Suppressor macrophage treated with lipopolysaccharide for 4 hours (primary cell): ENCODE data around the gene SOCS3.

Source experiments
- DNase-seq: peaks from one replicate; pipeline ENCODE4 v3.0.0-alpha.2; 2020

Gene SOCS3

DNA sequence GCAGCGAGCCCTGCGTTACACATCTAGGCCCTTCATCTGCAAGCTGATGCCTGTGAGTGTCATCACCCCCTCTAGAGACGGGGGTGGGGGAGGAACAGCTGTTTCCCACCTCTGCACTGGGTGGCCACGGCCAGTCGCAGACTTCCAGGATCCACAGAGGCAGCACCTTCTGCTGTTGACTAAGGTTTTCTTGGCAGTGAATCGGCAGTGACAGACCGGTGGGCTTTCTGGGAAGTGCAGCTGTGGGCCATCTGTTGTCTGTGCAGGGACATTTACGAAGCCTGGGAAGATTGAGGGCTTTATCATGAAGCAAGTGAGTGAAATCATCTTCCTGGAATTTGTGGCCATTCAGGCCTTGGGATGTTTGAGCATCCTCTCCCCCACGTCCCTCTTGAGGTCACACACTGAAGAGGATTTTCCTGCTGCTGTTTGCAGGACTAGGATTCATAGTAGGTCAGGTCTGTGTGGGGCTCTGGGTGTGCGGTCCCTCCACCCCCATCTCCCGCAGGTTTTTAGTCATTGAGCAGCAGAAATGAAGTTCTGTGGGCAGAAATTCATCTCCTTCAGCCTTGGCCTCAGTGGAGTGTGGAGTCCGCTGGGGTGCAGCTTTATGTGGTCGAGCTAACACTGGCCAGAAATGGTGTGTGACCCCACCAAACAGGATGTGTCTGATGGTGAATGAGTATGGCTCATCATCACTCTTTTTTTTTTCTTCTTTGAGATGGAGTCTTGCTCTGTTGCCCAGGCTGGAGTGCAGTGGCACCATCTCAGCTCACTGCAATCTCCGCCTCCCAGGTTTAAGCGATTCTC, 30.6 kb upstream of the SOCS3 start:
- DNase-seq, result peak; percentile 80

DNA sequence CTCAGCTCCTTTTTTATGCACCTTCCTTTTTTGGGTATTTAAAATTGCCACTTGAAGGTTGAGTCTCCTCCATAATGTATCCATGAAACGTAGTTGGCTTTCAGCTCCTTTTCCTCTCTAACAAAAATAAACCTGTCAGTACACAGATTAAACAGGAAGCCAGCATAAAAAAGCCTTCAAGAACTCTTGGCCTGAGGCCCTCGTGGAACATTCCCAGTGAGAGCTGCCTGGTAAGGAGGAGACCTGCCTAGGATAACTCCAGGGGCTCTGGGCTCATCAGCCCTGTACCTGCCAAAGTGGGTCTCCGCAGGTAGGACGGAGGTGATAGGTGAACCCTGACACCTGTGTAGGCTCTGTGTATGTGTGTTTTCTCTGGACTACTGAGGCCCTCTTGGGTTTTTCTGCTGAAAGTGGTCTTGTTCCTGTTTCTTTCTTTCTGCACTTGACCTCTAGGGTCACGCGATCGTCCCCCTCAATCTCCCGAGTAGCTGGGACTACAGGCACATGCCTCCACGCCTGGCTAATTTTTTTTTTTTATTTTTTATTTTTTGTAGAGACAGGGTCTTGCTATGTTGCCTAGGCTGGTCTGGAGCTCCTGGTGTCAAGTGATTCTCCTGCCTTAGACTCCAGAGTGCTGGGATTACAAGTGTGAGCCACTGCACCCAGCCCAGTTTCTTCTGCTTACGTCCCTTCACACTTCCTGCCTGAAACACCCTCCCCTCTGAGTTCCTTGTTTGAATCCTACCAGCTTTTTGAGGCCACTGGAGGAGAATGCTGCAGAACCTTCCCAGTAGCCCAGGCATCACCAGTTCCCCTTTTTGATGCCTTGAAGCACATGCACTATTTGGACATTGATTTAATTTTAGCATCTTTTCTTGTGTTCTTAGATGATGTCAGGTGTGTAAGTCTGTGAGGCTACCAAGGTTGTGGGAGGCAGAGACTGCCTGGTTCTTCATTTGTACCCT, 28.4 kb upstream of the SOCS3 start:
- DNase-seq, result peak; percentile 95

GRCh38 chr17:78384479-78385175, 24.8 kb upstream of the SOCS3 start:
- no peak for DNase-seq

DNA sequence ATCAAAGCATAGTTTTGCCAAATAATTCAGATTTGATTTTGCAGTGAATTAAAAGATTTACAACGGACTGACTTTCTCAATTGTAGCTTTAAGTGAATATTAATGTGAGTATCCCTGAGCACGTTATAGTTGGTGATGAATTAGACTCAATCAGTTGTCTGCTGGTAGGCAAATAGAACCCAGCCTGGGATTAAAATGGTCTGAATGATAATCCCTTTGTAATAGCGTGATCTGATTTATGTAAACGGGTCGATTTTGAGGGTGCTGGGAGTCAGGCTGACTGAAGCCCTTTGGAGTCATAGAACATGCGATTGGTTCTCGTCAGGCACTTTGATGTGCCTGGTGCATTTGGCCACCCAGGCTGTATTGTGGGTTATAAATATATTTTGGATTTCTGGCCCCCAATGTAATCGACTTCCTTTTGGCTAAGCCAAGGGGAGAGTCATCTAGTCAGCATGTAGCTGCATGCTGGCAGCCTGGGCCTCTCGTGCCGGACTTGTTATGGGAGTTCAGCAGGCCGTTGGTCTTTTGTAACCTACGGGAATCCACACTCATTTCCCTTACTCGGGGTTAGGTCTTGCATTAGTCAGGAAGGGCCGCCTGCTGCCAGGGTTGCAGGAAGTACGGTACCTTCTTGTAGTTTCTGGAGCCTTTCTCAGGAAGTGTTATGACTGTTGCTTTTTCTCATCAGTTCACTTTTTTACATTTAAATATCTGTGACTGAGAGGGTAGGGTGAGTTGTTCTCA, 24.0 kb upstream of the SOCS3 start:
- DNase-seq, result peak; percentile 98

- peak; percentile 85 for DNase-seq
These were observed 21.8 kb upstream of the SOCS3 start for GRCh38 chr17:78381601-78382232.

- no peak for DNase-seq
These were observed 20.5 kb upstream of the SOCS3 start for GRCh38 chr17:78380370-78380769.

- DNase-seq, result peak; percentile 84
These were observed 19.2 kb upstream of the SOCS3 start for GRCh38 chr17:78379131-78379491.

DNA sequence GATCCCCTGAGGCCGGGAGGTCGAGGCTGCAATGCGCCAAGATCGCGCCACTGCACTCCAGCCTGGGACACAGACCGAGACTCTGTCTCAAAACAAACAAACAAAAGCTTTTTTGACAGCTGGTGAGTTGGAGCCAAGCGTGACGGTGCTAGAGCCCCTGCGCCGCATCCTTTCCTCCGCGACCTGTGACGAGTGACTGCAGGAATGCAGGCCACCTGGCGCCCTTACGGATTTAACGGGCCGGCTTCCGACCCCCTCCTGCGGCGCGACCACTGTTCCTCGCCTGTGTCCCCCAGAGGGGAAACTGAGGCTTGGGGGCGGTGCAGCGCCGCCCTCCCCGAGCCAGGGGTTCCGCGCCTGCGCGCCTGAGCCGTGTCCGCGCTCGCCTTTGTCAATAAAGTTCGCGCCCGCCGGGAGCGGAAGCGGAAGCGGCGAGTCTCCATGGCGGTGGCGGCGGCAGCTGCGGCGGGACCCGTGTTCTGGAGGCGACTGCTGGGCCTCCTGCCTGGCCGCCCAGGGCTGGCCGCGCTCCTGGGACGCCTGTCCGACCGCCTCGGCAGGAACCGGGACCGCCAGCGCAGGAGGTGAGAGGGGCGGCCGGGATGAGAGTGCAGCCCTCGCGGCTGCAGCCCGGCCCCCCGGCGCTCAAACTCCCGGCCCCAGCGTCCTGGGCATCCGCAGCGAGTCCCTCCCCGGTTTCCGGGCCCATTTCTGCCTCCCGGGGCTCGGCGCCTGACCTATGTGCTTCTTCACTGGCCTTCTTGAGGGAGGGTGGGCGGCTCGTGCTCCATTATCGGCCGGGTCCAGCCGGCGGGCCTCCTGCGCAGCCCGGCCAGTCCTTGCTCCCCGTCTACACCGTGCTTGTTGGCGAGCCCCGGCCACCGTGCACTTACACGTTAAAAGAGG, 18.6 kb upstream of the SOCS3 start, which contains the start of gene PGS1:
Gene PGS1, plus strand, starts transcription at position 425 of the 906 bp plus-strand sequence. Its CDS starts 17 bp downstream, at position 442.
- DNase-seq, result peak; percentile 90

GRCh38 chr17:78377858-78378224, 18.0 kb upstream of the SOCS3 start:
- no peak for DNase-seq

GRCh38 chr17:78376161-78376560, 16.3 kb upstream of the SOCS3 start:
- DNase-seq, result no peak

- peak; percentile 97 for DNase-seq
These were observed 15.7 kb upstream of the SOCS3 start for GRCh38 chr17:78375401-78376151.

GRCh38 chr17:78374631-78375274, 14.9 kb upstream of the SOCS3 start:
- peak; percentile 77 for DNase-seq

DNA sequence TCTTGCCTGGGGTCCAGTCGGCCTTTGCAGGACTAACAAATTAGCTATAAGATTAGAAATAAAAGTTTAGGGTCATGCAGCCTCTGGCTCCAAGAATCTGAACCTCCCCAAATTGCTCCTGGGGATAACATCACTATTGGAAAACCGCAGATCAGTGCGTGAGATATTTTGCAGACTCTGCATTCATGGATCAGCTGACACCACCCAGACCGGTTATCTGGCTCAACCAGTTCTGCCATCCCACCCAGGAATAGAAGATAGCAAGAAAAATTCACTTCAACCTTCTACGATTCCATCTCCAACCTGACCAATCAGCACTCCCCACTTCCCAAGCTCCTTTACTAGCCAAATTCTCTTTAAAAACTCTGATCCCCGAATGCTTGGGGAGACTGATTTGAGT, 14.3 kb upstream of the SOCS3 start:
- no peak for DNase-seq

DNA sequence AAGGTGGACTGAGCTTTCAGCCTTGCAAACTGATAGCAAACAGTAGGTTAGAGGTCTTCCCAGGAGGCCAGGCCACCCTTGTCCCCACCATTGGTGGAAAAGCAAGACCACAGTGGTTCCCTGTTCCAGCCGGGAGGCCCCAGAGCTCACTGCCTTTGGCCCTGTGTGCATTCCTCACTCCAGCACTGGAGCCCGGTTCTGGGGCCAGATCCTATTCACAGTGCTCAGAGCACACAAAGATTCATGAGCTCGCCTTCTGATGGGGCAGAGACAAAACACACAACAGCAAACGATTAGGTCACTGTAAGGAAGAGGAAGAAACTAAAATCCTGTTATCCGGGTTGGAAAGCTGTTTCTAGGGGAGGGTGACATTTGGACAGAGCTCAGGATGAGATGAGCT, 13.0 kb upstream of the SOCS3 start:
- no peak for DNase-seq

- no peak for DNase-seq
These were observed 11.2 kb upstream of the SOCS3 start for GRCh38 chr17:78371056-78371455.

DNA sequence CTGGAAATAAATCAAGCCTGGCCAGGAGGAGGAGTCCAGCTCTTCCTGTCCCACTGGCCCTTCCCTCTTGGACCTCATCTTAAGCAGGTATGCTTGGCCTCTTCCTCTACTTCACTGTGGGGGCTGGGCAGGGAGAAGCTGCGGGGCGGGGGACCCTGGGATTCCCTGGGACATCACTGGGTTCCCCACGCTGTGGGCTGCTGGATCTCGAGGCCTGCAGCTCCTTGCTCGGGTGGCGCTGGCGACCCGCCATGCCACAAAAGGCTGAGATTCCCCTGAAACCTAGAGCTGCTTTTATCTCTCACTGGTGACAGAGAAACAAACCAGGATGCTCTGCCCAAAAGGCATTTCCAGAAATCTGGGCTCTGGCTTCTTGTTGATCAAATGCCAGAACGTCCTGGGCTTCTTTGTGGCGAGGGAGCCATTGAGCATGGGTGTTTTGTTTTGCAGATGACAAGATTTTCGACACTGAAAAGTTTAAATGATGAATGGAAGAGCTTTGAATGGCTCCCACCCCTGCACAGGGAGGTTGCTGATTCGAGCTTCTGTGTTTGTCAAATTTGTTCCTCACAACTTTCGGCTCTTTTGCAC, 10.0 kb upstream of the SOCS3 start:
- no peak for DNase-seq

DNA sequence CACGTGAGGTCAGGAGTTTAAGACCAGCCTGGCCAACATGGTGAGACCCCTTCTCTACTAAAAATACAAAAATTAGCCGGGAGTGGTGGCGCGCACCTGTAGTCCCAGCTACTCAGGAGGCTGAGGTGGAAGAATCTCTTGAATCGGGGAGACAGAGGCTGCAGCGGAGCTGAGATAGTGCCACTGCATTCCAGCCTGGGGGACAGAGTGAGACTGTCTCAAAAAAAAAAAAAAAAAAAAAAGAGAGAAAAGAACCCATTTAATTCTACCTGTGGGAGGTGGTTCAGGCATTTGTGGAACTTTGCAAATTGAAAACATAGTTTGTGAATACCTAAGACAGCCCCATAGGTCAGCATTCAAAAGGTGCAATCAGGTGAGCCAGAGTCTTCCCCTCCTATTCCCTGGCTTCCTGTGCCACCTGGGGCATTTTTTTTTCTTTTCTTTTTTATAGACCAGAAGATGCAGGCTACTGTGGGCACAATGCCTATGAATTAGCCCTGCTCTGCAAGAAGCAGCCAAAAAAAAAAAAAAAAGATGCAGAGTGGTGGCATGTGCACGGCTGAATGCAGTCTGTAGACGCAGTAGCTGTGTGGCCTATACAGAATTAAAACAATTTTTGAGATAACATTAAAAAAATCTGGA, 9.1 kb upstream of the SOCS3 start:
- DNase-seq, result no peak

DNA sequence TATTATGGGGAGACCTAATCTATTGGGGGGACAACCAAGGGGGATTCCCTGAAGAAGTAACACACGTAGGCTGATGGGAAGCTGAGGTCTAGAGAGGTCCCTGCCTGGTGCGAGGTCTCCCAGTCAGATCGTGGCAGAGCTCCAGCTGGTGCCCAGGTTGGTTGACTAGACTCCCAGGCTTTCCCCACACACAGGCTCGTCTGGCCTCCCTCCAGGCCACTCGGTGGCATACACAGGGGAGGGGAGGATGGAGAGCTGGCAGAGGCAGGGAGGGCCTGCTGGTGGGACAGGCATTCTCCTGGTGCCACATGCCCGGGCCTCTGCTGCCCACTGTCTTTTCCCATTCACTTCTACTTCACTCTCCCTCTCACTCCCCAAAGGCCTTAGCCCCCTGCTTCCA, 8.5 kb upstream of the SOCS3 start:
- DNase-seq, result no peak

GRCh38 chr17:78367193-78367592, 7.3 kb upstream of the SOCS3 start:
- DNase-seq, result no peak
